Neural cell (in vitro differentiated cells): ENCODE results near the gene S100A1. TPM values are rescaled to one million over a fixed set of nuclear protein-coding genes. Genes with fewer than 3 reads are reported as not detected.

Experiments
- H2AFZ ChIP-seq: fragments of 200-600, 300-800 bp; sonication (generic), shearing (Covaris generic); 2 replicates; pipeline ENCODE4 v1.6.0; 2014; ENCODE audit warnings: low read depth, mild to moderate bottlenecking, antibody characterized with exemption, low read length, moderate library complexity
- H3F3A ChIP-seq: fragments of 200-600 bp; shearing (Covaris generic); 2 replicates; pipeline ENCODE4 v1.6.1; 2016; ENCODE audit warnings: mild to moderate bottlenecking, moderate library complexity, mixed read lengths, antibody characterized with exemption, low read length; ENCODE audit not compliant: insufficient read depth, poor library complexity, severe bottlenecking
- H3K27ac ChIP-seq: fragments of 200-600, 300-800 bp; sonication (generic), shearing (Covaris generic); 2 replicates; pipeline ENCODE4 v1.5.1; 2014; ENCODE audit warnings: mild to moderate bottlenecking, low read length, moderate library complexity
- H3K27me3 ChIP-seq: fragments of 300-800, 200-600 bp; sonication (generic), shearing (Covaris generic); 2 replicates; pipeline ENCODE4 v1.6.0; 2014; ENCODE audit warnings: mild to moderate bottlenecking, low read depth, low read length, moderate library complexity; ENCODE audit not compliant: insufficient read depth
- H3K36me3 ChIP-seq: fragments of 300-800, 200-600 bp; sonication (generic), shearing (Covaris generic); 2 replicates; pipeline ENCODE4 v1.5.1; 2014; ENCODE audit warnings: mild to moderate bottlenecking, antibody characterized with exemption, low read length, moderate library complexity; ENCODE audit not compliant: insufficient read depth
- H3K4me2 ChIP-seq: fragments of 300-800, 200-600 bp; sonication (generic), shearing (Covaris generic); 2 replicates; pipeline ENCODE4 v1.6.0; 2014; ENCODE audit warnings: mild to moderate bottlenecking, low read length
- H3K4me3 ChIP-seq: fragments of 300-800, 200-600 bp; sonication (generic), shearing (Covaris generic); 2 replicates; pipeline ENCODE4 v1.5.1; 2014; ENCODE audit warnings: mild to moderate bottlenecking, low read length, moderate library complexity
- H3K79me2 ChIP-seq: fragments of 200-600 bp; shearing (Covaris generic); replicated peaks from 2 replicates; pipeline ENCODE4 v1.6.0; 2014; ENCODE audit warnings: mild to moderate bottlenecking, low read length, moderate library complexity; ENCODE audit not compliant: insufficient read depth
- H3K9ac ChIP-seq: fragments of 300-800, 200-600 bp; sonication (generic), shearing (Covaris generic); 2 replicates; pipeline ENCODE4 v1.6.1; 2016; ENCODE audit warnings: mild to moderate bottlenecking, low read length, mixed read lengths
- H3K9me2 ChIP-seq: fragments of 200-600 bp; shearing (Covaris generic); 2 replicates; pipeline ENCODE4 v1.6.1; 2016; ENCODE audit warnings: mild to moderate bottlenecking, low read length, mixed read lengths; ENCODE audit not compliant: insufficient read depth
- H3K9me3 ChIP-seq: fragments of 200-600, 300-800 bp; sonication (generic), shearing (Covaris generic); 2 replicates; pipeline ENCODE4 v1.6.1; 2016; ENCODE audit warnings: mild to moderate bottlenecking, mixed run types, low read length, moderate library complexity, mixed read lengths
- H4K20me1 ChIP-seq: fragments of 200-600 bp; shearing (Covaris generic); 2 replicates; pipeline ENCODE4 v1.6.1; 2016; ENCODE audit warnings: mild to moderate bottlenecking, mixed run types; ENCODE audit not compliant: insufficient read depth
- EP300 ChIP-seq: fragments of 450-650 bp; conservative IDR thresholded peaks from 2 replicates; pipeline ENCODE4 v1.6.1; 2014; ENCODE audit warnings: antibody characterized with exemption, mild to moderate bottlenecking, moderate library complexity; ENCODE audit not compliant: poor library complexity, severe bottlenecking
- EZH2 ChIP-seq: fragments of 200-600, 300-800 bp; shearing (Covaris generic), sonication (generic); IDR thresholded peaks from 2 replicates; pipeline ENCODE4 v1.6.1; 2014; ENCODE audit warnings: antibody characterized with exemption, low read length, borderline replicate concordance, mild to moderate bottlenecking; ENCODE audit not compliant: insufficient read depth, poor library complexity, severe bottlenecking
- MXI1 ChIP-seq: fragments of 450-650 bp; conservative IDR thresholded peaks from 2 replicates; pipeline ENCODE4 v1.6.1; 2014; ENCODE audit warnings: antibody characterized with exemption, mild to moderate bottlenecking; ENCODE audit not compliant: poor library complexity, severe bottlenecking
- POLR2AphosphoS5 ChIP-seq: IDR thresholded peaks from 2 replicates; pipeline ENCODE4 v1.6.1; 2012
- RAD21 ChIP-seq: fragments of 450-650 bp; conservative IDR thresholded peaks from 2 replicates; pipeline ENCODE4 v1.6.1; 2014; ENCODE audit warnings: antibody characterized with exemption, mild to moderate bottlenecking, moderate library complexity
- SMC3 ChIP-seq: fragments of 450-650 bp; conservative IDR thresholded peaks from 2 replicates; pipeline ENCODE4 v1.6.1; 2014; ENCODE audit warnings: antibody characterized with exemption, mild to moderate bottlenecking, moderate library complexity; ENCODE audit not compliant: poor library complexity
- TAF1 ChIP-seq: IDR thresholded peaks from 2 replicates; pipeline ENCODE4 v1.6.1; 2012; ENCODE audit warnings: low read depth
- polyA plus RNA-seq: library from polyadenylated mRNA; depleted of rRNA; stranded (reverse); fragments of >200 nt; gene quantifications from 2 replicates; pipeline ENCODE4 v1.2.3, GENCODE V29; 2014
- TF ChIP-seq, protein P1 (sequence below): fragments of 450-650 bp; IDR thresholded peaks from 2 replicates; pipeline ENCODE4 v1.5.1; 2014; ENCODE audit warnings: antibody characterized with exemption, mild to moderate bottlenecking, moderate library complexity; ENCODE audit not compliant: poor library complexity, severe bottlenecking
- TF ChIP-seq, protein P2 (sequence below): IDR thresholded peaks from 2 replicates; pipeline ENCODE4 v1.6.1; 2012; ENCODE audit warnings: borderline replicate concordance

S100A1 gene
- polyA plus RNA-seq, 1 donor from 2014 or later: not detected

DNA sequence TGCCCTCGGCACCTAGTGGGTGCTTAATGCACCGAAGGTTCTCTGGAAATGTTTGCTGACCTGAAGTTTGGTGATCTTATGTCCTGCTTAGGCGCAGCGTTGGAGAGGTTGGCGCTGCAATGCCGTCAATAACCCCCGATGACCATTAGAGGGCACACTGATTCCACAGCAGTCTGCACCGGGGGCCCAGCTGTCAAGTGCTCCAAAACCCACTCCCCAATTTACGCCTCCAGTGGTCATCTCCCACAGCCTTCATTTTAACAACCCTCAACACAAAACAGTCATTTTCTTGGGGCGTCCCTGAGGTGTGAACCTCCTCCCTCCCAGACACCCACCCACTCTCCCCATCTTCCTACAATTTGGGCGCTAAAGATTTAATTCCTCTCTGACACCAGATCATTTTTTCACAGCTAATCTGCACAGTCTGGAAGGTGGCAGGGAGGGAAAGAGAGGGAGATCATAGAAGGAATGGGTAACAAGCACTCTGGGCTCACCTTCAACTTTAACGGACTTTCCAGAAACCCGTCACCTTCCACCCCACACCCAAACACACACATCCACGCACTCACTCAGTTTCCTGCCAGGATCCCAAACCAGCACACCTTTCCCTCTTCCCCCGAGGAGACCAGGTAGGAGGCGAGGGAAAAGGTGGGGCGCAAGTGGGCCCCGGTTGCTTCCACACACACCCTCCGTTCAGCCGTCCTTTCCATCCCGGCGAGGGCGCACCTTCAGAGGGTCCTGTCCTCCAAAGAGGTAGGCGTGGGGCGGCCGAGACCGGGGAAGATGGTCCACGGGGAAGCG lies 49.7 kb downstream of the S100A1 start:
- Histone ChIP-seq H2AFZ (peak overlapping the region; percentile 35), H3F3A (no peaks in the 10 kb centered on the region), H3K36me3 (no peaks in the 10 kb centered on the region), H4K20me1 (no peaks in the 10 kb centered on the region), H3K9me2 (no peaks in the 10 kb centered on the region), H3K9ac (peak overlapping the region; percentile 51), H3K27me3 (peaks cover 50% of the 10 kb centered on the region), H3K4me3 (peak overlapping the region; percentile 79), H3K79me2 (no peaks in the 10 kb centered on the region), H3K9me3 (no peaks in the 10 kb centered on the region), H3K4me2 (peak overlapping the region; percentile 87), H3K27ac (no peak overlapping the region)
- TF ChIP-seq MXI1 (no peak), EZH2 (no peak), POLR2AphosphoS5 (no peak), SMC3 (peak; percentile 81), TAF1 (no peak), EP300 (no peak), RAD21 (peak; percentile 83)
- TF ChIP-seq, protein P1, sequence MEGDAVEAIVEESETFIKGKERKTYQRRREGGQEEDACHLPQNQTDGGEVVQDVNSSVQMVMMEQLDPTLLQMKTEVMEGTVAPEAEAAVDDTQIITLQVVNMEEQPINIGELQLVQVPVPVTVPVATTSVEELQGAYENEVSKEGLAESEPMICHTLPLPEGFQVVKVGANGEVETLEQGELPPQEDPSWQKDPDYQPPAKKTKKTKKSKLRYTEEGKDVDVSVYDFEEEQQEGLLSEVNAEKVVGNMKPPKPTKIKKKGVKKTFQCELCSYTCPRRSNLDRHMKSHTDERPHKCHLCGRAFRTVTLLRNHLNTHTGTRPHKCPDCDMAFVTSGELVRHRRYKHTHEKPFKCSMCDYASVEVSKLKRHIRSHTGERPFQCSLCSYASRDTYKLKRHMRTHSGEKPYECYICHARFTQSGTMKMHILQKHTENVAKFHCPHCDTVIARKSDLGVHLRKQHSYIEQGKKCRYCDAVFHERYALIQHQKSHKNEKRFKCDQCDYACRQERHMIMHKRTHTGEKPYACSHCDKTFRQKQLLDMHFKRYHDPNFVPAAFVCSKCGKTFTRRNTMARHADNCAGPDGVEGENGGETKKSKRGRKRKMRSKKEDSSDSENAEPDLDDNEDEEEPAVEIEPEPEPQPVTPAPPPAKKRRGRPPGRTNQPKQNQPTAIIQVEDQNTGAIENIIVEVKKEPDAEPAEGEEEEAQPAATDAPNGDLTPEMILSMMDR: peak; percentile 91
- TF ChIP-seq, protein P2, sequence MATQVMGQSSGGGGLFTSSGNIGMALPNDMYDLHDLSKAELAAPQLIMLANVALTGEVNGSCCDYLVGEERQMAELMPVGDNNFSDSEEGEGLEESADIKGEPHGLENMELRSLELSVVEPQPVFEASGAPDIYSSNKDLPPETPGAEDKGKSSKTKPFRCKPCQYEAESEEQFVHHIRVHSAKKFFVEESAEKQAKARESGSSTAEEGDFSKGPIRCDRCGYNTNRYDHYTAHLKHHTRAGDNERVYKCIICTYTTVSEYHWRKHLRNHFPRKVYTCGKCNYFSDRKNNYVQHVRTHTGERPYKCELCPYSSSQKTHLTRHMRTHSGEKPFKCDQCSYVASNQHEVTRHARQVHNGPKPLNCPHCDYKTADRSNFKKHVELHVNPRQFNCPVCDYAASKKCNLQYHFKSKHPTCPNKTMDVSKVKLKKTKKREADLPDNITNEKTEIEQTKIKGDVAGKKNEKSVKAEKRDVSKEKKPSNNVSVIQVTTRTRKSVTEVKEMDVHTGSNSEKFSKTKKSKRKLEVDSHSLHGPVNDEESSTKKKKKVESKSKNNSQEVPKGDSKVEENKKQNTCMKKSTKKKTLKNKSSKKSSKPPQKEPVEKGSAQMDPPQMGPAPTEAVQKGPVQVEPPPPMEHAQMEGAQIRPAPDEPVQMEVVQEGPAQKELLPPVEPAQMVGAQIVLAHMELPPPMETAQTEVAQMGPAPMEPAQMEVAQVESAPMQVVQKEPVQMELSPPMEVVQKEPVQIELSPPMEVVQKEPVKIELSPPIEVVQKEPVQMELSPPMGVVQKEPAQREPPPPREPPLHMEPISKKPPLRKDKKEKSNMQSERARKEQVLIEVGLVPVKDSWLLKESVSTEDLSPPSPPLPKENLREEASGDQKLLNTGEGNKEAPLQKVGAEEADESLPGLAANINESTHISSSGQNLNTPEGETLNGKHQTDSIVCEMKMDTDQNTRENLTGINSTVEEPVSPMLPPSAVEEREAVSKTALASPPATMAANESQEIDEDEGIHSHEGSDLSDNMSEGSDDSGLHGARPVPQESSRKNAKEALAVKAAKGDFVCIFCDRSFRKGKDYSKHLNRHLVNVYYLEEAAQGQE: no peak

DNA sequence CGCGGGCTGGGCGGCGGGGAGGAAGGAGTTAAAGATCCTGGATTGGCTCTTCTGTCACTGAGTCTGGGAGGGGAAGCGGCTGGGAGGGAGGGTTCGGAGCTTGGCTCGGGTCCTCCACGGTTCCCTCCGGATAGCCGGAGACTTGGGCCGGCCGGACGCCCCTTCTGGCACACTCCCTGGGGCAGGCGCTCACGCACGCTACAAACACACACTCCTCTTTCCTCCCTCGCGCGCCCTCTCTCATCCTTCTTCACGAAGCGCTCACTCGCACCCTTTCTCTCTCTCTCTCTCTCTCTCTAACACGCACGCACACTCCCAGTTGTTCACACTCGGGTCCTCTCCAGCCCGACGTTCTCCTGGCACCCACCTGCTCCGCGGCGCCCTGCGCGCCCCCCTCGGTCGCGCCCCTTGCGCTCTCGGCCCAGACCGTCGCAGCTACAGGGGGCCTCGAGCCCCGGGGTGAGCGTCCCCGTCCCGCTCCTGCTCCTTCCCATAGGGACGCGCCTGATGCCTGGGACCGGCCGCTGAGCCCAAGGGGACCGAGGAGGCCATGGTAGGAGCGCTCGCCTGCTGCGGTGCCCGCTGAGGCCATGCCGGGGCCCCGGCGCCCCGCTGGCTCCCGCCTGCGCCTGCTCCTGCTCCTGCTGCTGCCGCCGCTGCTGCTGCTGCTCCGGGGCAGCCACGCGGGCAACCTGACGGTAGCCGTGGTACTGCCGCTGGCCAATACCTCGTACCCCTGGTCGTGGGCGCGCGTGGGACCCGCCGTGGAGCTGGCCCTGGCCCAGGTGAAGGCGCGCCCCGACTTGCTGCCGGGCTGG lies 50.5 kb downstream of the S100A1 start, which contains the start of gene NPR1:
TSS of gene NPR1 (plus strand) at position 170 of the 818 bp plus-strand sequence. CDS start at position 591, 421 bp downstream.
- no peak for TF ChIP-seq POLR2AphosphoS5
- TF ChIP-seq RAD21: no peak
- no peak for TF ChIP-seq TAF1
- TF ChIP-seq, protein P1: peak; percentile 21
- peaks cover 50% of the 10 kb centered on the region for H3K27me3 ChIP-seq
- peak within 1 kb of the TSS; percentile 79 for H3K4me3 ChIP-seq
- H3K9me3 ChIP-seq: no peaks in the 10 kb centered on the region
- peak within 1 kb of the TSS; percentile 87 for H3K4me2 ChIP-seq
- no peaks in the 10 kb centered on the region for H3F3A ChIP-seq
- H3K9ac ChIP-seq: peak within 1 kb of the TSS; percentile 51
- no peaks in the 10 kb centered on the region for H3K36me3 ChIP-seq
- peak within 1 kb of the TSS; percentile 35 for H2AFZ ChIP-seq
- H3K79me2 ChIP-seq: no peaks in the 10 kb centered on the region
- no peaks in the 10 kb centered on the region for H3K9me2 ChIP-seq
- H4K20me1 ChIP-seq: no peaks in the 10 kb centered on the region
- no peak within 1 kb of the TSS for H3K27ac ChIP-seq
